ENCODE results near the gene PER2. TPM values are rescaled to one million over a fixed set of nuclear protein-coding genes. Genes with fewer than 3 reads are reported as not detected.
A peak's percentile ranks its signal among the peaks of the same experiment; 100 is the strongest.

The PER2 gene
- total and polyA plus RNA-seq, 2 of the 13 experiments (the other 11 are each of a cell fraction or from before 2014, with no cell fraction given): 5.1 to 9.4 TPM

- TF ChIP-seq SOX13 (IDR thresholded peaks at IDR 0.05) (no peak), SOX13 (CRISPR knock-in tag; conservative IDR thresholded peaks at IDR 0.05 in 1 of 2, IDR thresholded peaks at IDR 0.05 in 1 of 2) (peak in 1 of 2 experiments; percentile 34; a peak in 2 of 4 replicates), ZBTB8A (CRISPR knock-in tag; IDR thresholded peaks at IDR 0.05; ENCODE audit: borderline replicate concordance, low read depth) (no peak), ATF6 (CRISPR knock-in tag; conservative IDR thresholded peaks at IDR 0.05) (no peak), KLF15 (CRISPR knock-in tag; IDR thresholded peaks at IDR 0.05; ENCODE audit: borderline replicate concordance) (no peak), PHF20 (CRISPR knock-in tag; IDR thresholded peaks at IDR 0.05) (no peak), MEIS2 (CRISPR knock-in tag; IDR thresholded peaks at IDR 0.05) (no peak; the same call in 1 of the 2 replicates), RFX3 (CRISPR knock-in tag; IDR thresholded peaks at IDR 0.05) (no peak), PRPF4 (IDR thresholded peaks at IDR 0.05; ENCODE audit: low read depth, low read length, poor library complexity, severe bottlenecking) (no peak), ZNF343 (CRISPR knock-in tag; IDR thresholded peaks at IDR 0.05) (peak; percentile 55; the same call in 1 of the 2 replicates), ZSCAN25 (CRISPR knock-in tag; IDR thresholded peaks at IDR 0.05) (0 out of 2 replicates have a peak, but pooled peaks have one; percentile 34), ARNTL (CRISPR knock-in tag; IDR thresholded peaks at IDR 0.05) (0 out of 2 replicates have a peak, but pooled peaks have one; percentile 38), SOX5 (CRISPR knock-in tag; IDR thresholded peaks at IDR 0.05; ENCODE audit: borderline replicate concordance) (peak; percentile 55), EP300 (IDR thresholded peaks at IDR 0.05; ENCODE audit: low read depth in 2 of 2, low read length in 2 of 2) (no peak), EP300 (CRISPR knock-in tag; IDR thresholded peaks at IDR 0.05; ENCODE audit: borderline replicate concordance) (no peak; the same call in 1 of the 2 replicates), TAF1 (CRISPR knock-in tag; IDR thresholded peaks at IDR 0.05) (no peak)
- TF ChIP-seq, protein P1, sequence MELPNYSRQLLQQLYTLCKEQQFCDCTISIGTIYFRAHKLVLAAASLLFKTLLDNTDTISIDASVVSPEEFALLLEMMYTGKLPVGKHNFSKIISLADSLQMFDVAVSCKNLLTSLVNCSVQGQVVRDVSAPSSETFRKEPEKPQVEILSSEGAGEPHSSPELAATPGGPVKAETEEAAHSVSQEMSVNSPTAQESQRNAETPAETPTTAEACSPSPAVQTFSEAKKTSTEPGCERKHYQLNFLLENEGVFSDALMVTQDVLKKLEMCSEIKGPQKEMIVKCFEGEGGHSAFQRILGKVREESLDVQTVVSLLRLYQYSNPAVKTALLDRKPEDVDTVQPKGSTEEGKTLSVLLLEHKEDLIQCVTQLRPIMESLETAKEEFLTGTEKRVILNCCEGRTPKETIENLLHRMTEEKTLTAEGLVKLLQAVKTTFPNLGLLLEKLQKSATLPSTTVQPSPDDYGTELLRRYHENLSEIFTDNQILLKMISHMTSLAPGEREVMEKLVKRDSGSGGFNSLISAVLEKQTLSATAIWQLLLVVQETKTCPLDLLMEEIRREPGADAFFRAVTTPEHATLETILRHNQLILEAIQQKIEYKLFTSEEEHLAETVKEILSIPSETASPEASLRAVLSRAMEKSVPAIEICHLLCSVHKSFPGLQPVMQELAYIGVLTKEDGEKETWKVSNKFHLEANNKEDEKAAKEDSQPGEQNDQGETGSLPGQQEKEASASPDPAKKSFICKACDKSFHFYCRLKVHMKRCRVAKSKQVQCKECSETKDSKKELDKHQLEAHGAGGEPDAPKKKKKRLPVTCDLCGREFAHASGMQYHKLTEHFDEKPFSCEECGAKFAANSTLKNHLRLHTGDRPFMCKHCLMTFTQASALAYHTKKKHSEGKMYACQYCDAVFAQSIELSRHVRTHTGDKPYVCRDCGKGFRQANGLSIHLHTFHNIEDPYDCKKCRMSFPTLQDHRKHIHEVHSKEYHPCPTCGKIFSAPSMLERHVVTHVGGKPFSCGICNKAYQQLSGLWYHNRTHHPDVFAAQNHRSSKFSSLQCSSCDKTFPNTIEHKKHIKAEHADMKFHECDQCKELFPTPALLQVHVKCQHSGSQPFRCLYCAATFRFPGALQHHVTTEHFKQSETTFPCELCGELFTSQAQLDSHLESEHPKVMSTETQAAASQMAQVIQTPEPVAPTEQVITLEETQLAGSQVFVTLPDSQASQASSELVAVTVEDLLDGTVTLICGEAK (IDR thresholded peaks at IDR 0.05): no peak
- TF ChIP-seq, protein P1 (CRISPR knock-in tag; IDR thresholded peaks at IDR 0.05): 0 out of 2 replicates have a peak, but pooled peaks have one; percentile 43
Measured at GRCh38 chr2:238294393-238295143, 6.2 kb upstream of the PER2 start (continued).
